Smooth muscle cell (in vitro differentiated cells): ENCODE measurements around the gene ZMIZ2. TPM values are rescaled to one million over a fixed set of nuclear protein-coding genes. Genes with fewer than 3 reads are reported as not detected.

Source experiments
- DNase-seq: peaks from one replicate; lab custom pipeline; 2025; ENCODE audit not compliant: unreplicated experiment; lab: John Stamatoyannopoulos, UW
- H2AFZ ChIP-seq: fragments of 200-600 bp; sonication (generic); 2 replicates; pipeline ENCODE4 v1.6.0; 2016; ENCODE audit warnings: antibody characterized with exemption, low read depth, mild to moderate bottlenecking
- H3F3A ChIP-seq: fragments of 200-600 bp; sonication (generic); 2 replicates; pipeline ENCODE4 v1.6.0; 2017; ENCODE audit warnings: antibody characterized with exemption, low read depth
- H3K27ac ChIP-seq: fragments of 200-600 bp; sonication (generic); 2 replicates; pipeline ENCODE4 v1.5.1; 2016; ENCODE audit warnings: low read depth, mild to moderate bottlenecking
- H3K27me3 ChIP-seq: fragments of 200-600 bp; sonication (generic); 2 replicates; pipeline ENCODE4 v1.6.1; 2016; ENCODE audit warnings: low read depth, mild to moderate bottlenecking
- H3K36me3 ChIP-seq: fragments of 200-600 bp; sonication (generic); 2 replicates; pipeline ENCODE4 v1.5.1; 2016; ENCODE audit warnings: low read depth
- H3K4me1 ChIP-seq: fragments of 200-600 bp; sonication (generic); 2 replicates; pipeline ENCODE4 v1.5.1; 2016; ENCODE audit warnings: low read depth
- H3K4me2 ChIP-seq: fragments of 200-600 bp; sonication (generic); 2 replicates; pipeline ENCODE4 v1.6.0; 2016; ENCODE audit warnings: mild to moderate bottlenecking
- H3K4me3 ChIP-seq: fragments of 200-600 bp; sonication (generic); 2 replicates; pipeline ENCODE4 v1.5.1; 2016; ENCODE audit warnings: mild to moderate bottlenecking
- H3K79me2 ChIP-seq: fragments of 200-600 bp; sonication (generic); 2 replicates; pipeline ENCODE4 v1.6.0; 2016; ENCODE audit warnings: low read depth, mild to moderate bottlenecking
- H3K9ac ChIP-seq: fragments of 200-600 bp; sonication (generic); 2 replicates; pipeline ENCODE4 v1.6.0; 2016; ENCODE audit warnings: low read depth
- H3K9me3 ChIP-seq: fragments of 200-600 bp; sonication (generic); replicated peaks from 2 replicates; pipeline ENCODE4 v1.5.1; 2016; ENCODE audit warnings: low read depth
- H4K20me1 ChIP-seq: fragments of 200-600 bp; sonication (generic); 2 replicates; pipeline ENCODE4 v1.6.0; 2016; ENCODE audit warnings: low read depth
- WGBS: methylation state at CpG from one replicate; pipeline ENCODE4 v1.1.7; 2016; ENCODE audit warnings: low lambda C conversion rate; 5-methylcytosine and 5-hydroxymethylcytosine counted together
- polyA plus RNA-seq: library from polyadenylated mRNA; unstranded; fragments of >200 nt; fragmentation: Nextera tagmentation; extraction: Ambion mirVana; gene quantifications from 2 replicates; pipeline ENCODE4 v1.2.1, GENCODE V29; 2016
- total RNA-seq: library from RNA; depleted of rRNA; stranded (reverse); fragments of >200 nt; gene quantifications from 2 replicates; pipeline ENCODE4 v1.2.3, GENCODE V29; 2014
- TF ChIP-seq, protein P1 (sequence below): fragments of 200-600 bp; sonication (generic); IDR thresholded peaks from 2 replicates; pipeline ENCODE4 v1.5.1; 2017; ENCODE audit warnings: borderline replicate concordance, mild to moderate bottlenecking, antibody characterized with exemption; ENCODE audit not compliant: insufficient read depth, poor library complexity, severe bottlenecking

Gene ZMIZ2
- total and polyA plus RNA-seq, 2 experiments from 2014 or later, result 8.8 to 17.2 TPM

DNA sequence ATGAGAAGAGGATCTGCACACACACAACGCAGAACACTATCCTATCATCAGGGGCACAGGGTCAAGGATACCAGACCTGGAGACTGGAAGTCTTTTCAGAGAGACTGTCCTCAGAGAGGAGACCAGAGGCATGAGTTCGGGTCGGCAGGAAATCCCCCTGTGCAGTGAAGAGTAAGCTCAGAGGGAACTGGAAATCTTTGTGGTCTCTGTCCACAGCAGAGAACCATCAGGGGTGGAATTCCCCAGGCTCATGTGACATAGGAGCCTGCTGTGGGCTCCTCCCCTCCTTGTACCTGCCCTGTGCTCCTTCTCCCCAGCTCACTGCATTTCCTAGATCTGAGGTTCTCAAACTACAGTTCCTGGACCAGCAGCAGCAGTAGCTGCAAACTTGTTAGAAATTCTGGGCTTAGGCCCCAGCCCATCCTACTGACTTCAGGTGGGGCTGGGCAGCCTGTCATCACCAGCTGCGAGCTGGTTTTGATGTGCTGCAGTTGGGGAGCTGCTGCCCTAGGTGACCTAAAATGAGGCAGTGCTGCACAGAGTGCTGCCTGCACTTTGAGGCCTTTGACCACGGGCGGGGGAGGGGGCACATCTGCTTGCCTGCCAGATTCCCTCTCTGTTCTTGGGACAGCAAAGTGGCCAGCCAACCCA lies 2.4 kb downstream of the ZMIZ2 start:
- peak overlapping the region; percentile 19 for H3K9ac ChIP-seq
- no peaks in the 10 kb centered on the region for H3K36me3 ChIP-seq
- DNase-seq, result no peak
- TF ChIP-seq, protein P1, sequence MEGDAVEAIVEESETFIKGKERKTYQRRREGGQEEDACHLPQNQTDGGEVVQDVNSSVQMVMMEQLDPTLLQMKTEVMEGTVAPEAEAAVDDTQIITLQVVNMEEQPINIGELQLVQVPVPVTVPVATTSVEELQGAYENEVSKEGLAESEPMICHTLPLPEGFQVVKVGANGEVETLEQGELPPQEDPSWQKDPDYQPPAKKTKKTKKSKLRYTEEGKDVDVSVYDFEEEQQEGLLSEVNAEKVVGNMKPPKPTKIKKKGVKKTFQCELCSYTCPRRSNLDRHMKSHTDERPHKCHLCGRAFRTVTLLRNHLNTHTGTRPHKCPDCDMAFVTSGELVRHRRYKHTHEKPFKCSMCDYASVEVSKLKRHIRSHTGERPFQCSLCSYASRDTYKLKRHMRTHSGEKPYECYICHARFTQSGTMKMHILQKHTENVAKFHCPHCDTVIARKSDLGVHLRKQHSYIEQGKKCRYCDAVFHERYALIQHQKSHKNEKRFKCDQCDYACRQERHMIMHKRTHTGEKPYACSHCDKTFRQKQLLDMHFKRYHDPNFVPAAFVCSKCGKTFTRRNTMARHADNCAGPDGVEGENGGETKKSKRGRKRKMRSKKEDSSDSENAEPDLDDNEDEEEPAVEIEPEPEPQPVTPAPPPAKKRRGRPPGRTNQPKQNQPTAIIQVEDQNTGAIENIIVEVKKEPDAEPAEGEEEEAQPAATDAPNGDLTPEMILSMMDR, result no peak
- H3K9me3 ChIP-seq, result no peaks in the 10 kb centered on the region
- H3K4me2 ChIP-seq, result peak overlapping the region; percentile 18
- no peak overlapping the region for H3K4me3 ChIP-seq
- H2AFZ ChIP-seq, result no peak overlapping the region
- 57% methylated on average over 6 of the region's 6 CpGs for WGBS
- H3F3A ChIP-seq, result no peaks in the 10 kb centered on the region
- peaks cover 57% of the 10 kb centered on the region for H4K20me1 ChIP-seq
- H3K27me3 ChIP-seq, result no peaks in the 10 kb centered on the region
- H3K4me1 ChIP-seq, result peaks cover 13% of the 10 kb centered on the region
- H3K27ac ChIP-seq, result peak overlapping the region; percentile 61
- peaks cover 48% of the 10 kb centered on the region for H3K79me2 ChIP-seq

DNA sequence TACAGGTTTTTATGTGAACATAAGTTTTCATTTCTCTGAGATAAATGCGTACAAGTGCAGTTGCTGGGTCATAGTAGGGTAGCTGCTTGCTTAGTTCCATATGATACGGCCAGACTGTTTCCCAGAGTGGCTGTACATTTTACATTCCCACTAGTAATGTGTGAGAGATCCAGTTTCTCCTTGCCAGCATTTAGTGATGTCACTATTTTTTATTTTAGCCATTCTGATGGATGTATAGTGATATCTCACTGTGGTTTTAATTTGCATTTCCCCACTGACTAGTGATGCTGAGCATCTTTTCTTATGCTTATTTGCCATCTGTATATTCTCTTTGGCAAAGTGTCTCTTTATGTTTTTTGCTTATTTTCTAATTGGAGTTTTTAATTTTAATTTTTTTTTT lies 4.2 kb downstream of the ZMIZ2 start:
- TF ChIP-seq, protein P1, result no peak
- Histone ChIP-seq H3F3A (no peaks in the 10 kb centered on the region), H3K27me3 (no peaks in the 10 kb centered on the region), H3K9ac (no peak overlapping the region), H3K4me2 (no peak overlapping the region), H3K9me3 (no peaks in the 10 kb centered on the region), H3K36me3 (no peaks in the 10 kb centered on the region), H3K79me2 (peaks cover 50% of the 10 kb centered on the region), H3K4me1 (peaks cover 11% of the 10 kb centered on the region), H2AFZ (no peak overlapping the region), H3K27ac (no peak overlapping the region), H3K4me3 (no peak overlapping the region), H4K20me1 (peaks cover 62% of the 10 kb centered on the region)
- DNase-seq, result no peak
- WGBS, result 98% methylated on average over 2 of the region's 2 CpGs

GRCh38 chr7:44754802-44755697 lies 6.4 kb downstream of the ZMIZ2 start:
- H2AFZ ChIP-seq, result no peak overlapping the region
- H3K4me3 ChIP-seq, result no peak overlapping the region
- no peak for DNase-seq
- peaks cover under 1% of the 10 kb centered on the region for H3K4me1 ChIP-seq
- peaks cover 41% of the 10 kb centered on the region for H3K79me2 ChIP-seq
- H3K9ac ChIP-seq, result no peak overlapping the region
- TF ChIP-seq, protein P1, result no peak
- H3F3A ChIP-seq, result no peaks in the 10 kb centered on the region
- no peaks in the 10 kb centered on the region for H3K36me3 ChIP-seq
- 96% methylated on average over 11 of the region's 11 CpGs for WGBS
- no peaks in the 10 kb centered on the region for H3K27me3 ChIP-seq
- no peak overlapping the region for H3K27ac ChIP-seq
- H4K20me1 ChIP-seq, result peaks cover 52% of the 10 kb centered on the region
- H3K9me3 ChIP-seq, result no peaks in the 10 kb centered on the region
- H3K4me2 ChIP-seq, result no peak overlapping the region
